HG02610 (cell line): ENCODE measurements around the gene ABCG5.
A peak's percentile ranks its signal among the peaks of the same experiment; 100 is the strongest.

Experiments
- ATAC-seq: cut with Tn5 transposase; IDR thresholded peaks from one replicate; pipeline ENCODE4 v1.9.1; 2021; ENCODE audit warnings: mild to moderate bottlenecking, moderate library complexity; ENCODE audit not compliant: unreplicated experiment

Gene ABCG5

GRCh38 chr2:43810888-43811287 is 27.8 kb downstream of the ABCG5 start:
- no peak for ATAC-seq

- ATAC-seq: no peak
These were observed 28.2 kb downstream of the ABCG5 start for GRCh38 chr2:43810452-43810851.

GRCh38 chr2:43806719-43807031 is 32.0 kb downstream of the ABCG5 start:
- ATAC-seq: no peak

GRCh38 chr2:43803113-43803512 is 35.5 kb downstream of the ABCG5 start:
- ATAC-seq: no peak

GRCh38 chr2:43802135-43802534 is 36.5 kb downstream of the ABCG5 start:
- no peak for ATAC-seq

GRCh38 chr2:43800894-43801293 is 37.7 kb downstream of the ABCG5 start:
- no peak for ATAC-seq

GRCh38 chr2:43798300-43798699 is 40.3 kb downstream of the ABCG5 start:
- no peak for ATAC-seq

- no peak for ATAC-seq
These were observed 42.4 kb downstream of the ABCG5 start for GRCh38 chr2:43796206-43796605.

- ATAC-seq: no peak
These were observed 43.7 kb downstream of the ABCG5 start for GRCh38 chr2:43794956-43795355.

- no peak for ATAC-seq
These were observed 46.0 kb downstream of the ABCG5 start for GRCh38 chr2:43792653-43793052.

- no peak for ATAC-seq
These were observed 47.4 kb downstream of the ABCG5 start for GRCh38 chr2:43791035-43791765.

- ATAC-seq: no peak
These were observed 48.5 kb downstream of the ABCG5 start for GRCh38 chr2:43790147-43790546.

GRCh38 chr2:43788646-43789045 is 50.0 kb downstream of the ABCG5 start:
- no peak for ATAC-seq

GRCh38 chr2:43787895-43788294 is 50.7 kb downstream of the ABCG5 start:
- no peak for ATAC-seq

GRCh38 chr2:43778233-43778632 is 60.4 kb downstream of the ABCG5 start:
- no peak for ATAC-seq

GRCh38 chr2:43777306-43777926 is 61.2 kb downstream of the ABCG5 start:
- ATAC-seq: no peak

GRCh38 chr2:43776324-43776723 is 62.3 kb downstream of the ABCG5 start:
- no peak for ATAC-seq

GRCh38 chr2:43774617-43775016 is 64.0 kb downstream of the ABCG5 start:
- no peak for ATAC-seq

- ATAC-seq: peak; percentile 99
These were observed 64.6 kb downstream of the ABCG5 start, which contains the start of gene DYNC2LI1 for GRCh38 chr2:43773876-43774613. Gene DYNC2LI1, plus strand, starts transcription at chr2:43774039. Its CDS starts 100 bp downstream, at chr2:43774139.

GRCh38 chr2:43766006-43766405 is 72.6 kb downstream of the ABCG5 start:
- ATAC-seq: no peak

- ATAC-seq: no peak
These were observed 74.4 kb downstream of the ABCG5 start for GRCh38 chr2:43764086-43764705.

GRCh38 chr2:43763091-43763490 is 75.5 kb downstream of the ABCG5 start:
- ATAC-seq: no peak
